HepG2 (cell line): ENCODE data around the gene CMTM1.

Source experiments
- CEBPG ChIP-seq: IDR thresholded peaks from 2 replicates; pipeline ENCODE4 v1.6.1; 2016
- JUNB ChIP-seq: sonication (generic); formaldehyde crosslinking; IDR thresholded peaks from 2 replicates; pipeline ENCODE4 v1.8.0; 2022; ENCODE audit warnings: missing genetic modification reagents, mild to moderate bottlenecking, borderline replicate concordance
- RFX5 ChIP-seq: IDR thresholded peaks from 2 replicates; pipeline ENCODE4 v1.6.1; 2011; ENCODE audit warnings: low read depth, low read length, improper control_type of control experiment
- TF ChIP-seq, protein P1 (sequence below): sonication (generic); formaldehyde crosslinking; IDR thresholded peaks from 2 replicates; pipeline ENCODE4 v1.5.0; 2020; ENCODE audit warnings: mild to moderate bottlenecking, missing genetic modification reagents, moderate library complexity
- TF ChIP-seq, protein P2 (sequence below): IDR thresholded peaks from 2 replicates; pipeline ENCODE4 v1.6.1; 2012; ENCODE audit warnings: inconsistent platforms
- TF ChIP-seq, protein P3 (sequence below): IDR thresholded peaks from 2 replicates; pipeline ENCODE4 v1.6.1; 2016; ENCODE audit warnings: missing compliant biosample characterization, missing genetic modification reagents, borderline replicate concordance

DNA sequence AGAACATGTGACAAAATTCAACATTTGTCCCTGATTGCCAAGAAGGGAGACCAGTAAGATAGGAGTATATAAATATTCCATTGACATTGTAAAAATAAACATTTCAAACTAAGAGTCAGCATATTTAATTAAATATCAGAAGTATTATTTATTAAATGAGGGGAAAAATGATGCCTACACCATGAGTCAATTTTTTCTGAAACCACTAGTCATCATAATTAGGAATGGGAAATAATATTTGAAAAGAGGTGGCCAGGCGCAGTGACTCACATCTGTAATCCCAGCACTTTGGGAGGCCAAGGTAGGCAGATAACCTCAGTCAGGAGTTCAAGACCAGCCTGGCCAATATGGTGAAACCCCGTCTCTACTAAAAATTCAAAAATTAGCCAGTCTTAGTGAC lies 2.1 kb downstream of the CMTM1 start:
- TF ChIP-seq RFX5 = no peak
- TF ChIP-seq, protein P1, sequence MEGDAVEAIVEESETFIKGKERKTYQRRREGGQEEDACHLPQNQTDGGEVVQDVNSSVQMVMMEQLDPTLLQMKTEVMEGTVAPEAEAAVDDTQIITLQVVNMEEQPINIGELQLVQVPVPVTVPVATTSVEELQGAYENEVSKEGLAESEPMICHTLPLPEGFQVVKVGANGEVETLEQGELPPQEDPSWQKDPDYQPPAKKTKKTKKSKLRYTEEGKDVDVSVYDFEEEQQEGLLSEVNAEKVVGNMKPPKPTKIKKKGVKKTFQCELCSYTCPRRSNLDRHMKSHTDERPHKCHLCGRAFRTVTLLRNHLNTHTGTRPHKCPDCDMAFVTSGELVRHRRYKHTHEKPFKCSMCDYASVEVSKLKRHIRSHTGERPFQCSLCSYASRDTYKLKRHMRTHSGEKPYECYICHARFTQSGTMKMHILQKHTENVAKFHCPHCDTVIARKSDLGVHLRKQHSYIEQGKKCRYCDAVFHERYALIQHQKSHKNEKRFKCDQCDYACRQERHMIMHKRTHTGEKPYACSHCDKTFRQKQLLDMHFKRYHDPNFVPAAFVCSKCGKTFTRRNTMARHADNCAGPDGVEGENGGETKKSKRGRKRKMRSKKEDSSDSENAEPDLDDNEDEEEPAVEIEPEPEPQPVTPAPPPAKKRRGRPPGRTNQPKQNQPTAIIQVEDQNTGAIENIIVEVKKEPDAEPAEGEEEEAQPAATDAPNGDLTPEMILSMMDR (CRISPR knock-in tag) = no peak
- TF ChIP-seq, protein P2, sequence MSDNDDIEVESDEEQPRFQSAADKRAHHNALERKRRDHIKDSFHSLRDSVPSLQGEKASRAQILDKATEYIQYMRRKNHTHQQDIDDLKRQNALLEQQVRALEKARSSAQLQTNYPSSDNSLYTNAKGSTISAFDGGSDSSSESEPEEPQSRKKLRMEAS = no peak
- TF ChIP-seq CEBPG (CRISPR knock-in tag) = no peak
- TF ChIP-seq, protein P3, sequence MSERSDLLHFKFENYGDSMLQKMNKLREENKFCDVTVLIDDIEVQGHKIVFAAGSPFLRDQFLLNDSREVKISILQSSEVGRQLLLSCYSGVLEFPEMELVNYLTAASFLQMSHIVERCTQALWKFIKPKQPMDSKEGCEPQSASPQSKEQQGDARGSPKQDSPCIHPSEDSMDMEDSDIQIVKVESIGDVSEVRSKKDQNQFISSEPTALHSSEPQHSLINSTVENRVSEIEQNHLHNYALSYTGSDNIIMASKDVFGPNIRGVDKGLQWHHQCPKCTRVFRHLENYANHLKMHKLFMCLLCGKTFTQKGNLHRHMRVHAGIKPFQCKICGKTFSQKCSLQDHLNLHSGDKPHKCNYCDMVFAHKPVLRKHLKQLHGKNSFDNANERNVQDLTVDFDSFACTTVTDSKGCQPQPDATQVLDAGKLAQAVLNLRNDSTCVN (CRISPR knock-in tag) = no peak
- TF ChIP-seq JUNB (CRISPR knock-in tag) = no peak
